SK-N-SH treated with all-trans-retinoic acid at 6 μM for 48 hours (cell line): ENCODE measurements around the gene POU2F1.

Experiments
- ATAC-seq: fragments of 200-7000 bp; cut with Tn5 transposase; 3 replicates; pipeline ENCODE4 v1.9.1; 2020; ENCODE audit warnings: mild to moderate bottlenecking, moderate library complexity
- ARNTL ChIP-seq: fragments of 450-650 bp; formaldehyde crosslinking; IDR thresholded peaks from 2 replicates; pipeline ENCODE4 v1.5.0; 2020; ENCODE audit warnings: low read depth, mild to moderate bottlenecking, moderate library complexity, borderline replicate concordance
- BACH2 ChIP-seq: fragments of 250-450 bp; sonication (Bioruptor Pico); IDR thresholded peaks from 2 replicates; pipeline ENCODE4 v1.9.0; 2021; ENCODE audit warnings: mild to moderate bottlenecking, borderline replicate concordance
- CSDC2 ChIP-seq: fragments of 250-450 bp; sonication (Bioruptor Pico); IDR thresholded peaks from 2 replicates; pipeline ENCODE4 v1.5.0; 2020; ENCODE audit warnings: mild to moderate bottlenecking, moderate library complexity
- ESRRG ChIP-seq: fragments of 250-450 bp; sonication (Bioruptor Pico); IDR thresholded peaks from 2 replicates; pipeline ENCODE4 v1.6.1; 2021; ENCODE audit warnings: mild to moderate bottlenecking
- GLIS3 ChIP-seq: fragments of 250-450 bp; sonication (Bioruptor Pico); IDR thresholded peaks from 2 replicates; pipeline ENCODE4 v1.5.0; 2020; ENCODE audit warnings: mild to moderate bottlenecking, moderate library complexity
- ISL1 ChIP-seq: fragments of 250-450 bp; sonication (Bioruptor Pico); IDR thresholded peaks from 2 replicates; pipeline ENCODE4 v2.1.2; 2022; ENCODE audit warnings: mild to moderate bottlenecking, moderate library complexity
- OSR1 ChIP-seq: fragments of 250-450 bp; sonication (Bioruptor Pico); IDR thresholded peaks from 2 replicates; pipeline ENCODE4 v1.8.0; 2022; ENCODE audit warnings: moderate library complexity, mild to moderate bottlenecking, inconsistent platforms
- PPARA ChIP-seq: fragments of 250-450 bp; sonication (Bioruptor Pico); IDR thresholded peaks from 2 replicates; pipeline ENCODE4 v1.5.0; 2020; ENCODE audit warnings: mild to moderate bottlenecking, borderline replicate concordance
- RARB ChIP-seq: fragments of 250-450 bp; sonication (Bioruptor Pico); IDR thresholded peaks from 2 replicates; pipeline ENCODE4 v1.8.0; 2021; ENCODE audit warnings: mild to moderate bottlenecking, moderate library complexity
- SNAI2 ChIP-seq: fragments of 250-450 bp; sonication (Bioruptor Pico); IDR thresholded peaks from 2 replicates; pipeline ENCODE4 v1.5.0; 2020; ENCODE audit warnings: mild to moderate bottlenecking, moderate library complexity
- TCF4 ChIP-seq: fragments of 250-450 bp; sonication (Bioruptor Pico); IDR thresholded peaks from 2 replicates; pipeline ENCODE4 v1.8.0; 2021; ENCODE audit warnings: mild to moderate bottlenecking, moderate library complexity, borderline replicate concordance
- TOX ChIP-seq: fragments of 250-450 bp; sonication (Bioruptor Pico); IDR thresholded peaks from 2 replicates; pipeline ENCODE4 v1.8.0; 2021; ENCODE audit warnings: mild to moderate bottlenecking, moderate library complexity, borderline replicate concordance
- ZC3H10 ChIP-seq: fragments of 250-450 bp; sonication (Bioruptor Pico); IDR thresholded peaks from 2 replicates; pipeline ENCODE4 v1.5.1; 2021; ENCODE audit warnings: mild to moderate bottlenecking, moderate library complexity
- ZFP3 ChIP-seq: fragments of 250-450 bp; sonication (Bioruptor Pico); IDR thresholded peaks from 2 replicates; pipeline ENCODE4 v1.5.0; 2020; ENCODE audit warnings: mild to moderate bottlenecking, moderate library complexity
- ZFP30 ChIP-seq: fragments of 450-650 bp; formaldehyde crosslinking; IDR thresholded peaks from 2 replicates; pipeline ENCODE4 v1.5.0; 2022; ENCODE audit warnings: mild to moderate bottlenecking, moderate library complexity
- ZNF565 ChIP-seq: fragments of 450-650 bp; formaldehyde crosslinking; conservative IDR thresholded peaks from 2 replicates; pipeline ENCODE4 v1.5.0; 2020; ENCODE audit warnings: low read depth, mild to moderate bottlenecking, moderate library complexity
- ZNF70 ChIP-seq: fragments of 450-650 bp; formaldehyde crosslinking; IDR thresholded peaks from 2 replicates; pipeline ENCODE4 v1.5.0; 2020; ENCODE audit warnings: mild to moderate bottlenecking, moderate library complexity
- ZNF8 ChIP-seq: fragments of 450-650 bp; formaldehyde crosslinking; IDR thresholded peaks from 2 replicates; pipeline ENCODE4 v1.5.0; 2020; ENCODE audit warnings: mild to moderate bottlenecking, moderate library complexity
- TF ChIP-seq, protein P1 (sequence below): fragments of 250-450 bp; sonication (Bioruptor Pico); IDR thresholded peaks from 2 replicates; pipeline ENCODE4 v1.8.0; 2020; ENCODE audit warnings: mild to moderate bottlenecking, moderate library complexity, borderline replicate concordance
- TF ChIP-seq, protein P2 (sequence below): fragments of 250-450 bp; sonication (Bioruptor Pico); IDR thresholded peaks from 2 replicates; pipeline ENCODE4 v1.5.1; 2021; ENCODE audit warnings: mild to moderate bottlenecking, moderate library complexity
- TF ChIP-seq, protein P3 (sequence below): fragments of 250-450 bp; sonication (Bioruptor Pico); IDR thresholded peaks from 2 replicates; pipeline ENCODE4 v1.8.0; 2021; ENCODE audit warnings: low read depth, mild to moderate bottlenecking, moderate library complexity, borderline replicate concordance
- TF ChIP-seq, protein P4 (sequence below): fragments of 250-450 bp; sonication (Bioruptor Pico); IDR thresholded peaks from 2 replicates; pipeline ENCODE4 v1.5.1; 2020; ENCODE audit warnings: low read depth, mild to moderate bottlenecking, moderate library complexity
- TF ChIP-seq, protein P5 (sequence below): fragments of 250-450 bp; sonication (Bioruptor Pico); IDR thresholded peaks from 2 replicates; pipeline ENCODE4 v1.5.0; 2020; ENCODE audit warnings: mild to moderate bottlenecking, moderate library complexity

POU2F1 gene

DNA sequence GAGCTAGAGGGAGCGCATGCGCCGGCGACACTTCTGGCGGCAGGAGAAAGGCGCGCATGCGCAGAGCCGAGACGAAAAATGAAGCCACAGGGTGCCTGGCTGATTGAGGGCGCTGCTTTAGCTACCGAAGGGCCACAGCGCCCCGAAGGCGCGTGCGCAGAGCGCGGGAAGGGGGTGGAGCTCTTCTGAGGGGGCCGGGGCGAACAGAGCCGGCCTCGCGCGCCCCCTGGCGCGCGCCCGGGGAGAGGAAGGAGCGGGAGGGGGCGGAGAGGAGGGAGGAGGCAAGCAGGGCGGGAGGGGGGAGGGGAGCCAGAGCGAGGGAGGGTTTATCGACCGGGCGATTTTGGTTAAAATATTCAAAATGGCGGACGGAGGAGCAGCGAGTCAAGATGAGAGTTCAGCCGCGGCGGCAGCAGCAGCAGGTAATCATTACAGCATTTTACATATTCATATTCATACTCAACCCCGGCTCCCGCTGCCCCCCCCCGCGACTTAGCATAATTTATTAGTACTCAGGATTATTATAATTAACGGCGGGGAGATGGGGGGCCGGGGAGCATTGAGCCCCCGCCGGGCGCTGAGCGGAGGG lies at the start of gene POU2F1:
TSS of gene POU2F1 (plus strand) at position 350 of the 589 bp plus-strand sequence. CDS start at position 362, 12 bp downstream.
- ATAC-seq: peak; percentile 82
- TF ChIP-seq, protein P1, sequence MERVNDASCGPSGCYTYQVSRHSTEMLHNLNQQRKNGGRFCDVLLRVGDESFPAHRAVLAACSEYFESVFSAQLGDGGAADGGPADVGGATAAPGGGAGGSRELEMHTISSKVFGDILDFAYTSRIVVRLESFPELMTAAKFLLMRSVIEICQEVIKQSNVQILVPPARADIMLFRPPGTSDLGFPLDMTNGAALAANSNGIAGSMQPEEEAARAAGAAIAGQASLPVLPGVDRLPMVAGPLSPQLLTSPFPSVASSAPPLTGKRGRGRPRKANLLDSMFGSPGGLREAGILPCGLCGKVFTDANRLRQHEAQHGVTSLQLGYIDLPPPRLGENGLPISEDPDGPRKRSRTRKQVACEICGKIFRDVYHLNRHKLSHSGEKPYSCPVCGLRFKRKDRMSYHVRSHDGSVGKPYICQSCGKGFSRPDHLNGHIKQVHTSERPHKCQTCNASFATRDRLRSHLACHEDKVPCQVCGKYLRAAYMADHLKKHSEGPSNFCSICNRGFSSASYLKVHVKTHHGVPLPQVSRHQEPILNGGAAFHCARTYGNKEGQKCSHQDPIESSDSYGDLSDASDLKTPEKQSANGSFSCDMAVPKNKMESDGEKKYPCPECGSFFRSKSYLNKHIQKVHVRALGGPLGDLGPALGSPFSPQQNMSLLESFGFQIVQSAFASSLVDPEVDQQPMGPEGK: peak; percentile 64; the same call in 1 of the 2 replicates
- TF ChIP-seq ZNF70 (CRISPR knock-in tag) (no peak), SNAI2 (no peak)

DNA sequence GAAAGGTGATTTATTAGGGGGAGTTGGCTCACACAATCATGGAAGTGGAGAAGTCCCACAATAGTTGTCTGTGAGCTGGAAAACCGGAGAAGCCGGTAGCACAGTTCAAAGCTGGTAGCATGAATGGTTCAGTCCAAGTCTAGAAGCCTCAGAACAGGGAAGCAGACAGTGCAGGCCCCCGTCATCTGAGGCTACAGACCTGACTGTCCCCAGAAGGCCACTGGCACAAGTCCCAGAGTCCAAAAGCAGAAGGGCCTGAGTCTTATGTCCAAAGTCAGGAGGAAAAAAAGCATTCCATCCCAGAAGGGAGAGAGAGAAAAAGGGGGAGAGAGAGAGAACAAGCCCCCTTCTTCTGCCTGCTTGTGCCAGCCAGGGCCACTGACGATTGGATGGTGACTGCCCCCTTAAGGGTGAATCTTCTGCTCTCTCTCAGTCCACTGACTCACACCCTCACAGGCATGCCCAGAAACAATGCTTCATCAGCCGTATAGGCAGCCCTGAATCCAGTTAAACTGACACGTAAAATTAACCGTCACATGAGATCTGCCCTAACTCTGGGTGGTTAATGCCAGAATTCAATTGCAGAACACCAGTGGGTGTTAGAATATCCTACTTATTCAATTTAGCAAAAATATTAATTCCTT lies 49.3 kb upstream of the POU2F1 start:
- peak; percentile 86 for ATAC-seq
- TF ChIP-seq PPARA (no peak), ZNF8 (CRISPR knock-in tag) (no peak), ZNF70 (CRISPR knock-in tag) (no peak), ZC3H10 (CRISPR knock-in tag) (no peak), ZNF565 (CRISPR knock-in tag) (no peak), RARB (CRISPR knock-in tag) (no peak), SNAI2 (no peak), OSR1 (CRISPR knock-in tag) (no peak), GLIS3 (CRISPR knock-in tag) (no peak), TOX (CRISPR knock-in tag) (no peak), ARNTL (CRISPR knock-in tag) (no peak), TCF4 (CRISPR knock-in tag) (no peak), ZFP3 (CRISPR knock-in tag) (no peak)
- TF ChIP-seq, protein P1: no peak
- TF ChIP-seq, protein P2, sequence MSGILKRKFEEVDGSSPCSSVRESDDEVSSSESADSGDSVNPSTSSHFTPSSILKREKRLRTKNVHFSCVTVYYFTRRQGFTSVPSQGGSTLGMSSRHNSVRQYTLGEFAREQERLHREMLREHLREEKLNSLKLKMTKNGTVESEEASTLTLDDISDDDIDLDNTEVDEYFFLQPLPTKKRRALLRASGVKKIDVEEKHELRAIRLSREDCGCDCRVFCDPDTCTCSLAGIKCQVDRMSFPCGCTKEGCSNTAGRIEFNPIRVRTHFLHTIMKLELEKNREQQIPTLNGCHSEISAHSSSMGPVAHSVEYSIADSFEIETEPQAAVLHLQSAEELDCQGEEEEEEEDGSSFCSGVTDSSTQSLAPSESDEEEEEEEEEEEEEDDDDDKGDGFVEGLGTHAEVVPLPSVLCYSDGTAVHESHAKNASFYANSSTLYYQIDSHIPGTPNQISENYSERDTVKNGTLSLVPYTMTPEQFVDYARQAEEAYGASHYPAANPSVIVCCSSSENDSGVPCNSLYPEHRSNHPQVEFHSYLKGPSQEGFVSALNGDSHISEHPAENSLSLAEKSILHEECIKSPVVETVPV (CRISPR knock-in tag): no peak
- TF ChIP-seq, protein P3, sequence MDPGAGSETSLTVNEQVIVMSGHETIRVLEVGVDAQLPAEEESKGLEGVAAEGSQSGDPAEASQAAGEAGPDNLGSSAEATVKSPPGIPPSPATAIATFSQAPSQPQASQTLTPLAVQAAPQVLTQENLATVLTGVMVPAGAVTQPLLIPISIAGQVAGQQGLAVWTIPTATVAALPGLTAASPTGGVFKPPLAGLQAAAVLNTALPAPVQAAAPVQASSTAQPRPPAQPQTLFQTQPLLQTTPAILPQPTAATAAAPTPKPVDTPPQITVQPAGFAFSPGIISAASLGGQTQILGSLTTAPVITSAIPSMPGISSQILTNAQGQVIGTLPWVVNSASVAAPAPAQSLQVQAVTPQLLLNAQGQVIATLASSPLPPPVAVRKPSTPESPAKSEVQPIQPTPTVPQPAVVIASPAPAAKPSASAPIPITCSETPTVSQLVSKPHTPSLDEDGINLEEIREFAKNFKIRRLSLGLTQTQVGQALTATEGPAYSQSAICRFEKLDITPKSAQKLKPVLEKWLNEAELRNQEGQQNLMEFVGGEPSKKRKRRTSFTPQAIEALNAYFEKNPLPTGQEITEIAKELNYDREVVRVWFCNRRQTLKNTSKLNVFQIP (CRISPR knock-in tag): no peak

DNA sequence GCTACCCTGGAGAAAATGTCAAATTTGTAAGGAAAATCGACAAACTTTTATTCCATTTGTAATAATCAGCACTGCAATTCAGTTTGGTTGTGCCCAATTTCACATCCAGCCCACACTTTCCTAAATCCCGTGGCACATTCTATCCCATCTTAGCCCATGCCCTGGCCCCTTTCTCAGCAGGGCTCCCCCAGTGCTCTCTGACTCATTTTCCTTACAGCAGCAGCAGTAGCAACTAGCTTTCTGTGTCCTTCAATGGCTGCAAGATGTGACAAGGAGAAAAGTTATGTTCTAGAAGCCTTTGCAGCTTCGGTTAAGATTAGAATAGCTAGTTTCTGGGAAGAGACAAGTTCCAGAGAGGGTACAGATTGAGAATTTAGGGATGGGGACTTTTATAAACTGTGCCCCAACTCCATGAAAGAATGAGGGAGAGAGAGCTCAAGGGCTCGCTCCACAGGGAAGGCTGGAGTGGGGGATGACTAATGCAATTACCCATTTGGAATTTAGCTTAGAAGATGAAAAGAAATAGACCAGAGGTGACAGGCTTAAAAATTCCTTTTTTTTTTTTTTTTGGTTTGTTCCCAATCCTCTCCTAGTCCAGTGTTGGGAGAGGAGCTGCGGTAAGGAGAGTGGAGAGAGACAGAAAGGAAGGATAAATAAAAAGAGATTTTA lies 47.0 kb upstream of the POU2F1 start:
- TF ChIP-seq ZC3H10 (CRISPR knock-in tag) (no peak), TCF4 (CRISPR knock-in tag) (no peak), ARNTL (CRISPR knock-in tag) (no peak), ZNF70 (CRISPR knock-in tag) (no peak), ZFP3 (CRISPR knock-in tag) (no peak), RARB (CRISPR knock-in tag) (no peak), ZNF8 (CRISPR knock-in tag) (no peak), PPARA (no peak), ZFP30 (CRISPR knock-in tag) (no peak), TOX (CRISPR knock-in tag) (no peak), CSDC2 (no peak), SNAI2 (no peak), ESRRG (CRISPR knock-in tag) (no peak), BACH2 (CRISPR knock-in tag) (no peak), ZNF565 (CRISPR knock-in tag) (no peak), ISL1 (CRISPR knock-in tag) (no peak), GLIS3 (CRISPR knock-in tag) (no peak)
- TF ChIP-seq, protein P2 (CRISPR knock-in tag): no peak
- TF ChIP-seq, protein P4, sequence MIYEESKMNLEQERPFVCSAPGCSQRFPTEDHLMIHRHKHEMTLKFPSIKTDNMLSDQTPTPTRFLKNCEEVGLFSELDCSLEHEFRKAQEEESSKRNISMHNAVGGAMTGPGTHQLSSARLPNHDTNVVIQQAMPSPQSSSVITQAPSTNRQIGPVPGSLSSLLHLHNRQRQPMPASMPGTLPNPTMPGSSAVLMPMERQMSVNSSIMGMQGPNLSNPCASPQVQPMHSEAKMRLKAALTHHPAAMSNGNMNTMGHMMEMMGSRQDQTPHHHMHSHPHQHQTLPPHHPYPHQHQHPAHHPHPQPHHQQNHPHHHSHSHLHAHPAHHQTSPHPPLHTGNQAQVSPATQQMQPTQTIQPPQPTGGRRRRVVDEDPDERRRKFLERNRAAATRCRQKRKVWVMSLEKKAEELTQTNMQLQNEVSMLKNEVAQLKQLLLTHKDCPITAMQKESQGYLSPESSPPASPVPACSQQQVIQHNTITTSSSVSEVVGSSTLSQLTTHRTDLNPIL (CRISPR knock-in tag): no peak
- TF ChIP-seq, protein P5, sequence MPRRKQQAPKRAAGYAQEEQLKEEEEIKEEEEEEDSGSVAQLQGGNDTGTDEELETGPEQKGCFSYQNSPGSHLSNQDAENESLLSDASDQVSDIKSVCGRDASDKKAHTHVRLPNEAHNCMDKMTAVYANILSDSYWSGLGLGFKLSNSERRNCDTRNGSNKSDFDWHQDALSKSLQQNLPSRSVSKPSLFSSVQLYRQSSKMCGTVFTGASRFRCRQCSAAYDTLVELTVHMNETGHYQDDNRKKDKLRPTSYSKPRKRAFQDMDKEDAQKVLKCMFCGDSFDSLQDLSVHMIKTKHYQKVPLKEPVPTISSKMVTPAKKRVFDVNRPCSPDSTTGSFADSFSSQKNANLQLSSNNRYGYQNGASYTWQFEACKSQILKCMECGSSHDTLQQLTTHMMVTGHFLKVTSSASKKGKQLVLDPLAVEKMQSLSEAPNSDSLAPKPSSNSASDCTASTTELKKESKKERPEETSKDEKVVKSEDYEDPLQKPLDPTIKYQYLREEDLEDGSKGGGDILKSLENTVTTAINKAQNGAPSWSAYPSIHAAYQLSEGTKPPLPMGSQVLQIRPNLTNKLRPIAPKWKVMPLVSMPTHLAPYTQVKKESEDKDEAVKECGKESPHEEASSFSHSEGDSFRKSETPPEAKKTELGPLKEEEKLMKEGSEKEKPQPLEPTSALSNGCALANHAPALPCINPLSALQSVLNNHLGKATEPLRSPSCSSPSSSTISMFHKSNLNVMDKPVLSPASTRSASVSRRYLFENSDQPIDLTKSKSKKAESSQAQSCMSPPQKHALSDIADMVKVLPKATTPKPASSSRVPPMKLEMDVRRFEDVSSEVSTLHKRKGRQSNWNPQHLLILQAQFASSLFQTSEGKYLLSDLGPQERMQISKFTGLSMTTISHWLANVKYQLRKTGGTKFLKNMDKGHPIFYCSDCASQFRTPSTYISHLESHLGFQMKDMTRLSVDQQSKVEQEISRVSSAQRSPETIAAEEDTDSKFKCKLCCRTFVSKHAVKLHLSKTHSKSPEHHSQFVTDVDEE (CRISPR knock-in tag): no peak
- ATAC-seq: peak; percentile 22; the same call in 1 of the 3 replicates
